HG03432 (cell line): ENCODE results near the gene TRAPPC2.
"Not testable (repeated sequence)": the region's sequence is repeated elsewhere in the genome, so short reads cannot be mapped to it uniquely, and the experiment has no call there.

Experiments
- ATAC-seq: cut with Tn5 transposase; IDR thresholded peaks from one replicate; pipeline ENCODE4 v1.9.1; 2021; ENCODE audit warnings: mild to moderate bottlenecking, moderate library complexity; ENCODE audit not compliant: unreplicated experiment

Gene TRAPPC2

DNA sequence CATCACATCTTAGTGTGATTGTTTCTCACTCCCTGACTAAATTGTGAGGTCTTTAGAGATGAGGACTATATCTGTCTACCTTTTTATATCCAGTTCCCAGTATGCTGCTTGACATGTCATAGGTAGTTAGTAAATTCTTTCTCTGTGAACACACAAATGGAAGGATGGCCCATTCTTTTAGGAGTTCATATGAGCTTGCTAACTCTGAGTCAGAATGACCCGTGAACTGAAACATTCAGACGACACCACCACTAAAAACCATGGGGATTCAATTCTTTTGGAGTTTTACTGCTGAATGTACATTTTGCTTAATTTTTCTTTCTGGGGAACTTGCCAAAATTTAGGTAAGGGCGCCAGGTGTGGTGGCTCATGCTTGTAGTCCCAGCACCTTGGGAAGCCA is 14.1 kb upstream of the TRAPPC2 start:
- ATAC-seq, result no peak

DNA sequence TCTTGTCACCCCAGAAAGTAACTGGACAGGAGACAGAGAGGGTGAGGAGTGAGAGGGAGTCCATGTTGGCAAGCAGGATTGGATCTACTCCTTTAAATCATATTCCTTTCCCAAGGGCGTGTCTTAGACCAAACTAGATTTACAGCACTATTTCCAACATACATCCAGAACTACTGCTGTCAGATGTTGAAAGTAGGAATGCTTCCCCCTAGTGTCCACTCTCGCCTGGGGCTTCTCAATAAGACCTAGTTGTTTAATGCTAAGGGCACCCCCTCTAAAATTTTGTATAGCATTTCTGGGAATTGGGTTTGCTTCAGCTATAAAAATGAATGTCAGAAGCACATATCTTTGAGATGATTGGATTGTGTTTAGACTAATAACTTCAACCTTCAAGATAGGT is 13.4 kb upstream of the TRAPPC2 start:
- no peak for ATAC-seq

DNA sequence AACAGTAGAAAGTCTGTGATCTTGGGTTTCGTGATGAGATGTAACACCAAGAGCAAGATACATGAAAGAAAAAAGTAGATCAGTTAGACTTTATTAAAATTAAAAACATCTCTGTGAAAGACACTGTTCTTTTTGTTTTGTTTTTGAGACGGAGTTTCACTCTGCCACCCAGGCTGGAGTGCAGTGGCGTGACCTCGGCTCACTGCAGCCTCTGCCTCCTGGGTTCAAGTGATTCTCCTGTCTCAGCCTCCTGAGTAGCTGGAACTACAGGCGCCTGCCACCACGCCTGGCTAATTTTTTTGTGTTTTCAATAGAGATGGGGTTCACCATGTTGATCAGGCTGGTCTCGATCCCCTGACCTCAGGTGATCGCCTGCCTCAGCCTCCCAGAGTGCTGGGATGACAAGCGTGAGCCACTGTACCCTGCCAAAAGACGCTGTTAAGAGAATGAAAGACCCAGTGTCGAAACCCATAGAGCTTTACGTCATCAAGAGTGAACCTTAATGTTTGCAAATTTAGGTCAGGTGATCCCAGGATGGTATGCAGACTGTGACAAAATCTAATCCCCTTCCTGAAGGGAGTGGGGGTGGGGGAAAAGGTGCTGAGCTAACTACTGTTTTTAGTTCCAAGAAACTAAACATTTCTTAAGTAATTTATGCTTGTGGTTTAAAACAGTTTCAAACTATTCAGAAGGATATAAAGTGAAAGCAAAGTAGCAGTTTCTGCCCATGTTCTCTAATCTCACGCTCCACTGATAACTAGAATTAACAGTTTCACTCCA is 8.2 kb upstream of the TRAPPC2 start:
- ATAC-seq, result peak; percentile 96

DNA sequence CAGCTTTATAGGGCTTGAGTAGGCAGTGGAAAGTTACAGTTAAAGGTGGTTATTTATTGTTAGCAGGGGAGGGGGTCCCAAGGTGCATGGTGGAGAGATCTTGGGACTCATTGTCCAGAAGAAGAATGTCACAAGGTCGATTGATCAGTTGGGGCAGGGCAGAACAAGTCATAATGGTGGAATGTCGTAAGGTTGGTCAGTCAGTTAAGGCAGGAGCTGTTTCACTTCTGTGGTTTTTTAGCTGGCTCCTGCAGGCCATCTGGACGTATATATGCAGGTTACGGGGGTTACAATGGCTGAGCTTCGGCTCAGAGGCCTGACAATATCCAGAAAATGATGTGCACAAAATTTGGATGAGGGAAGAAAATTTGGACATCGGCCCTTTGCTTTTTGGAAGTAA is 7.3 kb upstream of the TRAPPC2 start:
- no peak for ATAC-seq

DNA sequence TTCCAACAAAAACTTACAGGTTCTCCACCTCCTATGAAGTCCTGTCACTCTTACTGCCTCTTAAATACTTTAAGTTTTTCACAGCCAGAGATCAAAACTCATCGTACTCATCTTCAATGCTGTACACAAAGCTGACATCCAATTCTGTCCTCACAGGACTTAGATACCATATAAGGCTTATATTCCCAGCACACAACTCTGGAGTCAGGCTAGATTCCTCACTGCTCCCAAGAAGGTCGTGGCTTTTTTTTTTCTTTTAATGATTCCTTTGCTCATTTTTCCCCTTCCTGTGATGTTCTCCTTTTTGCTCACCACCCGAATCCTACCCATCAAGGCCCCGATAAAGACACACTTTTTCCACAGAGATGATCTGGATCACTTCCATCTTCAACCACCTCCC is 914 bp downstream of the TRAPPC2 start:
- no peak for ATAC-seq

DNA sequence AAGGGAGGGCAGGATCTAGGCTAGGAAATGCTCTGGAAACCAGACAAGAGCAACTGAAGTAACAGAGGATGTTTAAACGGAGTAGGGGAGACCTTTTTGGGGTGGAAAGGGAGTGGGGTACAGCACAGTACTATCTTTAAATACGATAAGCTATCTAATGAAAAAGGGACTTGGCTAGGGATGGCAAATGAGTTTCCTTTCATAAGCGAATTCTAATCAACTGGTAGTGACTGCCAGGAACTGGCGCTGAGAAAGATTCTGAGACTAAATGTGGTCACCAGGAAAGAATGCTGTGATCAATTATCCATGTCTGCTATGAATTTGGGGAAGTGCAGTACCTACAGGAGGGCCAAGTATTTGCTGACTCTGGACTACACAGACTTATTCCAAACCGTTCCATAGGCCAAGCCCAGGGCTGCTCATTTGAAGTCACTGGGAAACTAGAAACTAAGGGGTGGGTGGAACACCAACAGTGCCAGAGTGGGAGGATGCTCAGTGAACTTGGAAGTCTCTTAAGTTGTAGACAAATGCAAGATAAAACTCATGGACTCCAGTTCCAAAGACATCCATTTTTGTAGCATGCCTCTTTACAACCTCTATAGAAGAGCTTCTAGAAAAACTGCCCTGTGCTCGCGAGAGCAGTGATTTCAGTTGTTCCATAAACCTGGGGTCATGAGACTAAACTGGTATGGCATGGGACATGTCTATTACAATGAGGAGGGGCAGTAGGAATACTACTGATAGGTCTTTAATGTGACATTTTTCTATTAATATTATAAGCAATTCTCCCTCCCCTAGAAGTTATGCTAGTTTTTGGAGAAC is 2.0 kb downstream of the TRAPPC2 start:
- ATAC-seq, result no peak

DNA sequence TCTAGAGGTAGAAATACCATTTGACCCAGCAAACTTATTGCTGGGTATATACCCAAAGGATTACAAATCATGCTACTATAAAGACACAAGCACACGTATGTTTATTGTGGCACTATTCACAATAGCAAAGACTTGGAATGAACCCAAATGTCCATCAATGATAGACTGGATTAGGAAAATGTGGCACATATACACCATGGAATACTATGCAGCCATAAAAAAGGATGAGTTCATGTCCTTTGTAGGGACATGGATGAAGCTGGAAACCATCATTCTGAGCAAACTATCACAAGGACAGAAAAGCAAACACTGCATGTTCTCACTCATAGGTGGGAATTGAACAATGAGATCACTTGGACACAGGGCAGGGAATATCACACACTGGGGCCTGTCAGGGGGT is 3.9 kb downstream of the TRAPPC2 start:
- not testable (repeated sequence) for ATAC-seq

DNA sequence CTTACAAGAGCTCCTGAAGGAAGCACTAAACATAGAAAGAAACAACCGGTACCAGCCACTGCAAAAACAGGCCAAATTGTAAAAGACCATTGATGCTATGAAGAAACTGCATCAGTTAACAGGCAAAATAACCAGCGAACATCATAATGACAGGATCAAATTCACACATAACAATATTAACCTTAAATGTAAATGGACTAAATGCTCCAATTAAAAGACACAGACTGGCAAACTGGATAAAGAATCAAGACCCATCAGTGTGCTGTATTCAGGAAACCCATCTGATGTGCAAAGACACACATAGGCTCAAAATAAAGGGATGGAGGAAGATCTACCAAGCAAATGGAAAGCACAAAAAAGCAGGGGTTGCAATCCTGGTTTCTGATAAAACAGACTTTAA is 7.8 kb downstream of the TRAPPC2 start:
- not testable (repeated sequence) for ATAC-seq

DNA sequence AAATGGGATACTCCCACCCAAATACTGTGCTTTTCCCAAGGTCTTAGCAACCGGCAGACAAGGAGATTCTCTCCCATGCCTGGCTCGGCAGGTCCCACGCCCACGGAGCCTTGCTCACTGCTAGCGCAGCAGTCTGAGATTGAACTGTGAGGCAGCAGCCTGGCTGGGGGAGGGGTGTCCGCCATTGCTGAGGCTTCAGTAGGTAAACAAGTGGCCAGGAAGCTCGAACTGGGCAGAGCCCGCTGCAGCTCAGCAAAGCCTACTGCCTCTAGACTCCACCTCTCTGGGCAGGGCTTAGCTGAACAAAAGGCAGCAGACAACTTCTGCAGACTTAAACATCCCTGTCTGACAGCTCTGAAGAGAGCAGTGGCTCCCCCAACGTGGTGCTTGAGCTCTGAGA is 9.5 kb downstream of the TRAPPC2 start:
- not testable (repeated sequence) for ATAC-seq

DNA sequence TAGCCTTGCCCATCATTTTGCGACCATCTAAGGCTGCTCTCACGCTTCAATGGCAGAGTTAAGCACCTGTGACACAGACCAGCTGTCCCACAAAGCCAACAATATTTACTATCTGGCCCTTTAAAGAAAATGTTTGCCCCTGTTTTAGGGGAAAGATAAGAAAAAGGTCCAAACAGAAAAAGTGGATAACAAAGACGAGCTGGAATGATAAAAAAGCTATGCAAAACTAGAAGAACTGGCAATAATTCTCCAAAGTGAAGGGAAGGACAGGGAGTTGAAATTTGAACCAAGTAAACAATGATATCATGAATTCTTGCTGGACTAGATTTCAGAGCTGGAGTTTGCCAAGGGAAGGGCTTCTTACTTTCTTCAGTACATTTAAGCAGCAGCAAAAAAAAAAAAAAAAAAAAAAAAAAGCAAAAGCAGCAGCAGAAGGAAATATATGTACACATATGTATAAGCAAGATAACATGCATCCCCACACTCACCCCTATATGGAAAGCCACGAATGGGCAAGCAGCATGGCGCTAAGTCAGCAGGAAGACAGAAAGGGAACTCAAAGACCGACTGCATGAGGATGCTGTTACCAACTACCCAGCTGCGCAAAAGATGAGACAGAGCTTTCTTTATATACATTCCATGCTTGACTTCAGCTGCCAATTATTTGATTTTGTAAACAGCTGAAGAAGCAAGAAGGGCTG is 12.5 kb downstream of the TRAPPC2 start:
- ATAC-seq, result no peak

DNA sequence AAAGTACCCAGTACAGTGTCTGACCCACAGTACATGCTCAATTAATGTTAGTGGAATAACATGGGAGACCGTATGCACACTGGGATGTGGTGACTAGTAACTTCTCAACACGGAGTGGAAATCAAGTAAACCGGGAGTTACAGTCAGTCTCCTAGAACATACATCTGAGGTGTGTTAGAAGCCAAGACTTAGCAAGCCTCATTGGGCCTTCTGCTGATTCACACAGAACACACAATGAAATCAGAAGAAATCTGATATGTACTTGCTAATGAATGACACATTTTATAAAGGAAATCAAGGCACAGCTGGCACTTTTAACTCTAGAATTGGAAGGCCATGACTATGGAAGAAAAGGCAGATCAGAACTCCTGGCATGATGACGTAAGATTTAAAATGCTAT is 13.0 kb downstream of the TRAPPC2 start:
- no peak for ATAC-seq

DNA sequence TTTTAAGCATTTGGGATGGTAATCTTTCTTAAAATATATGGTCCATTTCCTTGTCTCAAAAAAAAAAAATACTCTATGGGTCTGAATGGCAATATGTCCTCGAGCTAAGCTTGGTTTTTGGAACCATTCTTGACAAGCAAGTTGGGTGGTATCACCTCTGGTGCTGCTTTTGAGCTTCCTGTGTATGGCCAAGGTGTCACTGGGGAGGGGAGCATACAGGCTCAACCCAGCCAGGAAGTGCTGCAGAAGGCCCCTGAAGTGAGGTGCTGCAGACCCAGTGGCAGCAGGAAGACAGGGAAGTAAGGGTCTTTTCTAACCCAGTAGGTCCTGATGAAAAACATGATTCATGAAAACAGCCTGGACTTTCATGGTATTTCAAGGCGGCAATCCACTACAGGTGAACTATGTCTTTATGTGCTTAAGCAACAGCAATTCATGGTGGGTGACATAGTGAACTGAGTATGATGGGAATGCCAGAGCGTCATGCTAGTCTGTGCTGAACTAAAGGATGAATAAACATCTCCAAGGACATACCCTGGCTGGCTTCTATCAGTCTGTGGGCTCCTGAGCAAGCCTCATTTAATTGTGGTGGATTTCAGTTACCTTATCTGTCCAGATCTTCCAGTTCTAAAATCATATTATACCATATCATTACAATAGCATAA is 15.1 kb downstream of the TRAPPC2 start:
- no peak for ATAC-seq

DNA sequence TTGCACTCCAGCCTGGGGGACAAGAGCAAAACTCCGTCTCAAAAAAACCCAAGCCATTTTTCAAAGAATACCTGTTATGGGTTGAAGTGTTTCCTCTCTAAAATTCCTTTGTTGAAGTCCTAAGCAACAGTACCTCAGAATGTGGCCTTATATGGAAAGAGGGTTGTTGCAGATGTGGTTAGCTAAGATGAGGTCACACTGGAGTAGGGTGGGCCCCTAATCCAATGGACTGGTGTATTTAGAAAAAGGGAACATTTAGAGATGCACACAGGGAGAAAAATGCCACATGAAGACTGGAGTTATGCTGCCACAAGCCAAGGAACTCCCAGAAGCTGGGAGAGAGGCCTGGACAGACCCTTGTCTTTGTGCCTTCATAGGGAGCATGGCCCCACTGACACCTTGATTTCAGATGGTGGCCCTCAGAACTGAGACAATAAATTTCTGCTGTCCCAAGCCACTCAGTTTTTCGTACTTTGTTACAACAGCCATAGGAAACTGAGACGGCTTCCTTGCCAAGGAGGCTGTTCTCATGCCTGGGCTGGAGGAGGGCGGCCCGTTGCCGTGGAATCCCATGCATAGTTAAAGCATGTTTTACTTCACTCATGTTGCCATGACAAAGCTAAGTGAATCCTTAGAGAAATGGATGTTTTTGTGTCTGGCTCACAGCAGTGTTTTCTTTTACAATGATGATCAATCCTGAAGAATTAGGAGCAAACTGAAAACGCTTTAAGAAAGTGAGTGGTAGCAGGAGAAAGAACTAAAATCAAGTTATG is 16.5 kb downstream of the TRAPPC2 start:
- no peak for ATAC-seq

DNA sequence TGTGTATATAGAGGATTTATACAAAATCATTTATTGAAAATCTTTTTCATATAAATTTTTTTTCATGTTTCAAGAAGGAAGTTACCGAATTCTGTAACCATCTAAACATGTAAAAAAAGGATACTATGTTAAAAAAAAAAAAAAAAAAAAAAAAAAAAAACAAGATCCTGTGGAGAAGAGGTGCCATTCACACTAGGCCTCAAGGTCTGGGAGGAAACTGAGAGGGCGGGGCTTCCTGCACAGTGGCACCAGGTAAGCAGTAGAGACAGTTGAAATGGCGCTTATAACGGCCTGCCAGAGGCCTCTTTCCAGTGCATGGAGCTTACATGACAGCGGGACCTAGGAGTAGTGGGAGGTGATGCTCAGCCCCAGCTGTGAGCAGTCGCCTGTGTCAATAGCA is 17.5 kb downstream of the TRAPPC2 start:
- no peak for ATAC-seq

DNA sequence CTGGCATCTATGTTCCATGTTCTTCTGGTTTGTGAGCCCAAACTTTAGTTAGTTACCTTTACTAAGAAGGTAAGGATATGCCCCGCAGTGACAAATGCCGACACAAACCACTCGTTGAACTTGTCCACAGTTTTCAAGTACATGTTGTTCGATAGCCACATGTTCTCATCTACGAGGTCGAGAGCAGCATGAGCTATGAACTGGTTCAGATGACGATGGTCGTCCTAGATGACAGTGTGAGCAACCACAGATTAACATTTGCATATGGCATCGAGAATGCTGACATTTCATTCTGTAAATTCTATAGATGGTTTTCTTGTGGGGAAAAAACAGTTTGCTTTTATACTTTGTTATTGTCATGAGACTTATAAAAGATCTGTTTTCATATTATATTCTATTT is 18.0 kb downstream of the TRAPPC2 start:
- ATAC-seq, result no peak

DNA sequence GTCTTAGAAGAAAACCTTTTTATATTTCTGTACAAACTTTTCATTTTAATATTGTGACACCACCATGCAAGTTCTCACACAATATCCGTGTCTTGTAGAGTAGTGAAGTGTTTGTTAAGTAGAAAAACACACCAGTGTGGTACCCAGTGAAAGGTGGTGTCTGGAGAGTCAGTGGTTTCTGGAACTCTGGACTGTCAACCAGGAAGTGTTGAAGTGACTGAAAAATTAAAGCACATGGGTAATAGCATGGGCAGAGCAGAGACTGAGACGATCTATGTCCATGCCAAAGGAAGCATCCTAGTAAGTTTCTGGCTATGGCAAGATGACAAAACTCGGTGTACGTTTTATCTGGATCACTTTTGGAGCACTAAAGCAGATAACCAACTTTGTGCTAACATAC is 23.3 kb downstream of the TRAPPC2 start:
- no peak for ATAC-seq

DNA sequence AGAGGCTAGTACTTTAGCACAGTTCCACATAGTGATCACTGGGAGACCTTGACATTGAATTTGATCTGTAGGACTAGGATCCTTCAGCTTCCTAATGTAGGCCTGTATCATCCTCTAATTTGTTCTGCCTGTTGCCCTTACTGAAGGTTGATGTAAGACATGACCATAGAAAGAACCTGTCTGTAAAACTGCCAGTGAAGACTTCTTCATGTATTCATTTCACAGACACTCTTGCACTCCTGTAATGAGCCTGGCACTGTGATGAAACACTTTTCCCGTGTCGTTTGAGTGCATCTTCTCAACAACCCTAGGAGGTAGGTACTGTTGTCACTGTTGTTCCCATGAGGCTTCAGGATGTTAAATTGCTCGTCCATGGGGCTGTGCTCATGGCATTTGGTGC is 30.8 kb downstream of the TRAPPC2 start:
- no peak for ATAC-seq

DNA sequence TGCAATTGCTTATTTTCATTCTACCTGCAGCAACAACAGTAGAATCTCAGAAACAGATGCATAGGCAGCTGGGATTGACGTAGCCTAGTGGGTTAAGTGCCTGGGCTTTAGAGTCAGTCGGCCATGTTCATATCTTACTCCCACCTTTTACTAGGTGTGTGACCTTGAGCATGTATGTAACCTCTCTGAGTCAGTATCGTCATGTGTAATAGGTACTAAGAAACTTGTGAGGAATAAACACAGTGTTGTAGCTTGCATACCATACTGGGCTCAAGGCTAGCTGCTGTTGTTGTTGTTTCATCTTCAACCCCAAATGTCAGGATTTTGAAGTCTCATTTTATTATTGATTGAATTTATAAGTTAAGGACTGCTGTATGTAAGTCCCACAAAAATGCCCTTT is 31.3 kb downstream of the TRAPPC2 start:
- no peak for ATAC-seq

DNA sequence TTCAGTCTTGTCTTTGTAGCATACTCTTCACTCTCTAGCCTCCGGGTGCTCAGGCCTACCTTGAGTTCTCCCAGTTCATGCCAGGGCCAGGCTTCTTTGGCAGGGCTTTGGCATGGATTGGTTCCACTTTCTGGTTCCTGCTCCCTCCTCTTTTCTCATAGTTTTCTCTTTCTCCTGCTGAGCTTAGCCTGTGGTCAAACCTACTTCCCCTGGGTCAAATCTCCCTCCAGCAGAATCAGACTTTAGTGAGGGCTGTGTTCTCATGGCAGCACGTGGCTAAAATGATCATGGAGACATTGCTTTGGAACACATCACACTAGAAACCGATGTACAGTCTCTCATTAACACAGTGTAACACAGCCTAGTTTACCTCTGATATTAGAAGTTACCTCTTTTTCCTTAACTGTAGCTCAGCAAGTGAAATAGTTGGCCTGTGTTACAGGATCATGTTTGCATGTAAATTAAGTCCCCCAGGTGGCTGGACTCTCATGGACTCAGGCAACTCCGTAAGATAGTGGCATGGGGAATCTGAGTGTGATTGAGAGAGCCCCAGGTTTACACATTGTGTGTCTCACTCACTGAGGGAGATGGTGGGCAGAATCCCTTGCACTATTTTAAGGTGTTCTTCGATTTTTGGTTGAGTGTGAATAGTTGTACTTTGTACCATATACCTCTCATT is 32.2 kb downstream of the TRAPPC2 start:
- no peak for ATAC-seq

DNA sequence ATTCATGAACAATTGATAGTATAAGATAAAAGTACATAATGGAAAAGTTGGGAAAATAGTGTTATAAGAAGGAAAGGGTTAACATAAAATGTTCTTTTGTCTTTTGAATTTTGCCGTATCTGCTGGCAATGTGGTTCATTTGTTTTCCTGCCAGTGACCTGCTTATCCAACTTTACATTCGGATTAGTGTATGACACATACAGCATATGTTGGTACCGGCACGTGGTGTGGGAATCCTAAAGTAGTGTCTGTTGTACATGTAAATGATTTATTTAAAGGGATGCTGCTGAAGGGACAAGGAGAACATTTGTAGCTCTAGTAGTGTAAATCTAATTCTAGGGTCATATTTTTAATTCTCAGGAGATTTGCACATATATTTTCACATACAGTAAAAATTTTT is 34.0 kb downstream of the TRAPPC2 start:
- no peak for ATAC-seq
